Dendritic cell treated with granulocyte-macrophage colony-stimulating factor and Interleukin-4, amounts not matched to agents 40 ng/mL and 50 ng/mL, for 4 days (primary cell): ENCODE measurements around the gene SPTAN1.
"Not testable (repeated sequence)": the region's sequence is repeated elsewhere in the genome, so short reads cannot be mapped to it uniquely, and the experiment has no call there.

Experiments used
- H3K27ac Mint-ChIP-seq: one replicate; pipeline ENCODE4 v1.8.0; 2022; ENCODE audit warnings: mild to moderate bottlenecking, mixed read lengths
- H3K27me3 Mint-ChIP-seq: one replicate; pipeline ENCODE4 v1.8.0; 2022; ENCODE audit warnings: mild to moderate bottlenecking, mixed read lengths
- H3K36me3 Mint-ChIP-seq: one replicate; pipeline ENCODE4 v1.8.0; 2022; ENCODE audit warnings: low read depth, mixed read lengths
- H3K4me1 Mint-ChIP-seq: one replicate; pipeline ENCODE4 v1.8.0; 2022; ENCODE audit warnings: low read depth, mixed read lengths
- H3K4me3 Mint-ChIP-seq: one replicate; pipeline ENCODE4 v1.8.0; 2022; ENCODE audit warnings: mild to moderate bottlenecking, moderate library complexity, mixed read lengths
- H3K9me3 Mint-ChIP-seq: one replicate; pipeline ENCODE4 v1.8.0; 2022; ENCODE audit warnings: mixed read lengths
- intact Hi-C: fragments of 100-400 bp; cut with micrococcal nuclease; formaldehyde crosslinking; loops from one replicate; pipeline ENCODE4 v1.15.0; 2022

Gene SPTAN1

DNA sequence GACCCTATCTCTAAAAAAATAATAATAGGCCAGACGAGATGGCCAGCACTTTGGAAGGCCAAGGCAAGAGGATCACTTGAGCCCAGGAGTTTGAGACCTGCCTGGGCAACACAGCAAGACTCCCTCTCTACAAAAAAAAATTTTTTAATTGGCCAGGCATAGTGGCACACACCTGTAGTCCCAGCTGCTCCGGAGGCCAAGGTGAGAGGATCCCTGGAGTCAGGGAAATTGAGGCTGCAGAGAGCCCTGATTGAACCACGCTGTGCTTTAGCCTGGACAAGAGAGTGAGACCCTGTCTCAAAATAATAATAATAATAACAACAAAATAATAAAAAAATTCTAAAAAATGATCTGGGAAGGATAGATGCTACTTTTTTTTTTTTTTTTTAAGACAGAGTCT, 105.4 kb downstream of the SPTAN1 start:
- Mint-ChIP-seq H3K4me1 (peaks cover 5% of the 10 kb centered on the region), H3K27ac (no peak overlapping the region), H3K9me3 (no peaks in the 10 kb centered on the region), H3K36me3 (peaks cover 6% of the 10 kb centered on the region), H3K27me3 (no peaks in the 10 kb centered on the region), H3K4me3 (no peak overlapping the region)
- intact Hi-C loops = loop anchor here (2.0 kb wide), 1 partner anchor 31 kb away; the partner anchor contains the start of gene SET

DNA sequence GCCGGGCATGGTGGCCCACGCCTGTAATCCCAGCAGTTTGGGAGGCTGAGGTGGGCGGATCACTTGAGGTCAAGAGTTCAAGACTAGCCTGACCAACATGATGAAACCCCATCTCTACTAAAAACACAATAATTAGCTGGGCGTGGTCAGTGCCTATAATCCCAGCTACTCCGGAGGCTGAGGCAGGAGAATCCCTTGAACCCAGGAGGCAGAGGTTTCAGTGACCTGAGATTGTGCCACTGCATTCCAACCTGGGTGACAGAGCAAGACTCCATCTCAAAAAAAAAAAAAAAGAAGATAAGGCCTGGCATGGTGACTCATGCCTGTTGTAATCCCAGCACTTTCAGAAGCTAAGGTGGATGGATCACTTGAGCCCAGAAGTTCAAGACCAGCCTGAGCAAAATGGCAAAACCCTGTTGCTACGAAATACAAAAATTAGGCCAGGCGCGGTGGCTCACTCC, 114.1 kb downstream of the SPTAN1 start:
- H3K27me3 Mint-ChIP-seq, H3K4me1 Mint-ChIP-seq, H3K4me3 Mint-ChIP-seq, intact Hi-C loops, H3K9me3 Mint-ChIP-seq, H3K27ac Mint-ChIP-seq: not testable (repeated sequence)
- H3K36me3 Mint-ChIP-seq = peaks cover 11% of the 10 kb centered on the region

DNA sequence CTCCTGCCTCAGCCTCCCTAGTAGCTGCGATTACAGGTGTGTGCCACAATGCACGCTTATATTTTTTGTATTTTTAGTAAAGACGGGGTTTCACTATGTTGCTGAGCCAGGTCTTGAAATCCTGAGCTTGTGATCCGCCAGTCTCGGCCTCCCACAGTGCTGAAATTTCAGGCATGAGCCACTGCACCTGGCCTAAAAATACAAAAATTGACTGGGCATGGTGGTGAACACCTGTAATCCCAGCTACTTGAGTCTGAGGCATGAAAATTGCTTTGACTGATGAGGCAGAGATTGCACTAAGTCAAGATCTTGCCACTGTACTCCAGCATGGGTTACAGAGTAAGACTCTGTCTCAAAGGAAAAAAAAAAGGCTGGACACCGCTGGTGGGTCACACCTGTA, 117.4 kb downstream of the SPTAN1 start:
- H3K9me3 Mint-ChIP-seq = no peaks in the 10 kb centered on the region
- H3K4me3 Mint-ChIP-seq = no peak overlapping the region
- no peaks in the 10 kb centered on the region for H3K4me1 Mint-ChIP-seq
- intact Hi-C loops = no loop called here
- peaks cover 23% of the 10 kb centered on the region for H3K36me3 Mint-ChIP-seq
- no peaks in the 10 kb centered on the region for H3K27me3 Mint-ChIP-seq
- H3K27ac Mint-ChIP-seq = no peak overlapping the region

DNA sequence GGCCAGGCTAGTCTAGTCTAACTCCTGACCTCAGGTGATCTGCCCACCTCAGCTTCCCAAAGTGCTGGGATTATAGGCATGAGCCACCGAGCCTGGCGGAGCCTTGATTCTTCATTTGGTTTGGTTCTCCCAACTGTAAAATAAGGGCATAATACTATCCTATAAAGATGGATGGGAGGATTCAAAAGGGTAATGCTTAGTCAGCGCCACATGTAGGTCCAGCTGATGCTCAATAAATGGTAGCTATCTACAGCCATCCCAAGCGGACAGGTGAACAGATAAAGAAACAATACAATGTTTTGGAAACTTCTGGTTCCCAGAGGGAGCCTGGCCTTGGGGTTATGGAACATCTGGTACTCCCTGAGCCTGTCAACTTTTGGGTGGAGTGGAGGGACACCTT, 123.0 kb downstream of the SPTAN1 start:
- no peak overlapping the region for H3K27ac Mint-ChIP-seq
- no peak overlapping the region for H3K4me3 Mint-ChIP-seq
- no peaks in the 10 kb centered on the region for H3K9me3 Mint-ChIP-seq
- peaks cover 48% of the 10 kb centered on the region for H3K36me3 Mint-ChIP-seq
- no peaks in the 10 kb centered on the region for H3K27me3 Mint-ChIP-seq
- H3K4me1 Mint-ChIP-seq = no peaks in the 10 kb centered on the region
- intact Hi-C loops = no loop called here

DNA sequence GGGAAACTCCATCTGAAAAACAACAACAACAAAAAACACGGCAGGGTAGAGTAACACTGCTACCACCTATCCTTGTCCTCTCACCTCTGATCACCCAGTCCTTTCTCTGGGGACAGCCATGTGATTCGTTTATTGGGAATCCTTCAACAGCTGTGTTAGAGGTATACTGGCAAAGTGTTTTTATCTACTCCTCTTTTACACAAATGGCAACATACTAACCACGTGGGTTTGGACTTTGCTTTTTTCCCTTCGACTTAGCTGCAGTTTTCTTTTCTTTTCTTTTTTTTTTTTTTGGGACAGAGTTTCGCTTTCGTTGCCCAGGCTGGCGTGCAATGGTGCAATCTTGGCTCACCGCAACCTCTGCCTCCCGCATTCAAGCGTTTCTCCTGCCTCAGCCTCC, 125.4 kb downstream of the SPTAN1 start:
- H3K4me3 Mint-ChIP-seq = no peak overlapping the region
- intact Hi-C loops = loop anchor here (1.0 kb wide), 1 partner anchor 41 kb away; no protein-coding TSS in a partner anchor
- no peak overlapping the region for H3K27ac Mint-ChIP-seq
- H3K9me3 Mint-ChIP-seq = no peaks in the 10 kb centered on the region
- H3K36me3 Mint-ChIP-seq = peaks cover 40% of the 10 kb centered on the region
- H3K27me3 Mint-ChIP-seq = no peaks in the 10 kb centered on the region
- H3K4me1 Mint-ChIP-seq = peaks cover 5% of the 10 kb centered on the region
